ENCODE measurements around the gene HEG1. TPM values are rescaled to one million over a fixed set of nuclear protein-coding genes. Genes with fewer than 3 reads are reported as not detected.

Gene HEG1
- total and polyA plus RNA-seq, 2 of the 4 experiments (the other 2 are of a cell fraction): 25.6 to 43.4 TPM

GRCh38 chr3:125033616-125034015 is 22.2 kb downstream of the HEG1 start:
- Histone ChIP-seq H2AK5ac (ENCODE audit: low read depth, low read length) (no peak overlapping the region), H4K20me1 (ENCODE audit: insufficient read depth, low read length) (peaks cover 69% of the 10 kb centered on the region), H4K5ac (ENCODE audit: low read depth, low read length) (no peak overlapping the region), H2AFZ (replicated peaks; ENCODE audit: low read length, poor library complexity) (no peak overlapping the region), H3K36me3 (ENCODE audit: control insufficient read depth, insufficient read depth, low read length) (peaks cover 17% of the 10 kb centered on the region), H2BK120ac (ENCODE audit: low read depth, low read length) (no peak overlapping the region), H3K18ac (ENCODE audit: low read depth, low read length) (no peak overlapping the region), H3K9me1 (ENCODE audit: insufficient read depth, low read length) (peaks cover 20% of the 10 kb centered on the region), H3K56ac (ENCODE audit: extremely low read depth, insufficient read depth, low read length) (no peak overlapping the region), H2BK20ac (ENCODE audit: low read depth, low read length) (no peak overlapping the region), H4K8ac (ENCODE audit: low read depth in 2 of 2, low read length in 2 of 2) (no peak overlapping the region), H3K9ac (ENCODE audit: low read depth, low read length) (no peak overlapping the region), H3K27ac (ENCODE audit: insufficient read depth, low read length) (no peak overlapping the region), H3K4me1 (ENCODE audit: control insufficient read depth, insufficient read depth, low read length) (peaks cover 13% of the 10 kb centered on the region), H3K23ac (ENCODE audit: low read depth, low read length) (no peak overlapping the region), H3K4me3 (ENCODE audit: insufficient read depth, low read depth, low read length) (no peak overlapping the region), H3K27me3 (ENCODE audit: control insufficient read depth, insufficient read depth, low read length) (no peaks in the 10 kb centered on the region), H3K4ac (ENCODE audit: low read depth, low read length) (no peak overlapping the region), H2AK9ac (replicated peaks; ENCODE audit: low read depth, low read length, poor library complexity) (no peak overlapping the region), H3K14ac (replicated peaks; ENCODE audit: low read depth, low read length) (no peak overlapping the region), H4K91ac (ENCODE audit: insufficient read depth, low read depth, low read length) (no peak overlapping the region), H2BK15ac (ENCODE audit: low read depth, low read length) (no peak overlapping the region), H3K79me1 (ENCODE audit: low read depth in 1 of 2, low read length in 2 of 2) (peaks cover 46 to 76% of the 10 kb centered on the region in 2 experiments), H2BK5ac (ENCODE audit: low read depth, low read length, poor library complexity, severe bottlenecking) (no peak overlapping the region), H3K9me3 (ENCODE audit: control insufficient read depth, insufficient read depth, low read length) (no peaks in the 10 kb centered on the region), H3K4me2 (ENCODE audit: low read depth, low read length) (no peak overlapping the region)
- DNase-seq: no peak
- no peak for ATAC-seq (ENCODE audit: low read depth)
- intact Hi-C loops (cut with micrococcal nuclease): no loop called here
- ChIA-PET POLR2A (ENCODE audit: unreplicated experiment) (no interaction called here), CTCF (no interaction called here)
- BruUV-seq (replicated peaks): no TSS peak
- dilution Hi-C loops (cut with HindIII; ENCODE audit: low sequenced_read_pairs, unreplicated experiment): no loop called here
- TF ChIP-seq CHD1 (IDR thresholded peaks at IDR 0.05; ENCODE audit: low read depth, low read length) (no peak), NFE2L2 (IDR thresholded peaks at IDR 0.05; ENCODE audit: low read depth, low read length) (no peak)
- 100% methylated on average over 4 of the region's 14 CpGs; no CpG with 5 or more reads in 1 of the 2 experiments for WGBS, 2 experiments (ENCODE audit: extremely low coverage in 2 of 2, insufficient read length in 1 of 2)
- in situ Hi-C loops (cut with MboI; ENCODE audit: low sequenced_read_pairs): no loop called here
